NOMO-1 treated with dmso at 0.1 percent for 144 hours (cell line): ENCODE data around the gene PHLDB3.

Experiments used
- DNase-seq: peaks from one replicate; lab custom pipeline; 2025; ENCODE audit not compliant: unreplicated experiment; lab: John Stamatoyannopoulos, UW

PHLDB3 gene

GRCh38 chr19:43470288-43470687 lies 34.3 kb downstream of the PHLDB3 start:
- no peak for DNase-seq

GRCh38 chr19:43469160-43469480 lies 35.4 kb downstream of the PHLDB3 start:
- DNase-seq, result no peak

- DNase-seq, result no peak
Measured at GRCh38 chr19:43468354-43469159, 36.0 kb downstream of the PHLDB3 start.

- DNase-seq, result no peak
Measured at GRCh38 chr19:43467730-43468129, 36.8 kb downstream of the PHLDB3 start.

GRCh38 chr19:43467276-43467675 lies 37.3 kb downstream of the PHLDB3 start:
- no peak for DNase-seq

GRCh38 chr19:43466793-43467192 lies 37.8 kb downstream of the PHLDB3 start:
- no peak for DNase-seq

GRCh38 chr19:43465468-43466120 lies 39.0 kb downstream of the PHLDB3 start, which contains the start of gene LYPD3:
Gene LYPD3 (minus strand): TSS chr19:43465608. CDS start chr19:43465571, 37 bp downstream.
- DNase-seq, result no peak

- no peak for DNase-seq
Measured at GRCh38 chr19:43464134-43464775, 40.3 kb downstream of the PHLDB3 start.

GRCh38 chr19:43463381-43464133 lies 41.0 kb downstream of the PHLDB3 start:
- DNase-seq, result peak; percentile 94

- DNase-seq, result no peak
Measured at GRCh38 chr19:43462785-43463380, 41.7 kb downstream of the PHLDB3 start.

- DNase-seq, result no peak
Measured at GRCh38 chr19:43462383-43462782, 42.2 kb downstream of the PHLDB3 start.

GRCh38 chr19:43461303-43461702 lies 43.2 kb downstream of the PHLDB3 start:
- DNase-seq, result no peak

GRCh38 chr19:43460362-43461016 lies 44.1 kb downstream of the PHLDB3 start:
- no peak for DNase-seq

- DNase-seq, result no peak
Measured at GRCh38 chr19:43457809-43458208, 46.7 kb downstream of the PHLDB3 start.

GRCh38 chr19:43455321-43456113 lies 49.0 kb downstream of the PHLDB3 start:
- DNase-seq, result peak; percentile 50

GRCh38 chr19:43454031-43454430 lies 50.5 kb downstream of the PHLDB3 start:
- DNase-seq, result no peak

GRCh38 chr19:43452582-43452981 lies 52.0 kb downstream of the PHLDB3 start:
- DNase-seq, result no peak

GRCh38 chr19:43450545-43450997 lies 54.0 kb downstream of the PHLDB3 start:
- no peak for DNase-seq

- DNase-seq, result no peak
Measured at GRCh38 chr19:43447655-43448054, 56.9 kb downstream of the PHLDB3 start.
